PC-9 (cell line): Measurements from ENCODE around the gene PCNX1. TPM values are rescaled to one million over a fixed set of nuclear protein-coding genes. Genes with fewer than 3 reads are reported as not detected.

Experiments used
- BruUV-seq: library from RNA; stranded (reverse); fragments of 400-500 nt; replicated peaks from 2 replicates; lab custom pipeline; 2021; lab: Mats Ljungman, UMichigan
- CTCF ChIA-PET: fragments of 300-600 bp; sonication (Branson Sonifier 250); formaldehyde crosslinking; loops from one replicate; lab custom pipeline; 2022; ENCODE audit warnings: antibody characterized with exemption; lab: Charles Lee
- POLR2A ChIA-PET: fragments of 300-600 bp; sonication (Branson Sonifier 250); formaldehyde crosslinking; loops from one replicate; lab custom pipeline; 2022; ENCODE audit warnings: antibody characterized with exemption; ENCODE audit not compliant: unreplicated experiment; lab: Charles Lee
- DNase-seq, 2 experiments: peaks; one replicate each; pipeline versions ENCODE4 v3.0.0 to v3.0.0-alpha.2; 2015 to 2022; ENCODE audit warnings: mixed read lengths in 1 of 2
- H2AFZ ChIP-seq: fragments of 200-600 bp; sonication (generic); 2 replicates; pipeline ENCODE4 v1.8.1; 2017; ENCODE audit warnings: antibody characterized with exemption
- H3F3A ChIP-seq: fragments of 200-600 bp; sonication (generic); 2 replicates; pipeline ENCODE4 v1.8.1; 2017; ENCODE audit warnings: antibody characterized with exemption, mild to moderate bottlenecking, low read depth; ENCODE audit not compliant: insufficient read depth
- H3K27ac ChIP-seq: fragments of 200-600 bp; sonication (generic); 2 replicates; pipeline ENCODE4 v1.6.1; 2016; ENCODE audit warnings: mixed run types
- H3K27me3 ChIP-seq: fragments of 200-600 bp; sonication (generic); 2 replicates; pipeline ENCODE4 v1.6.1; 2016; ENCODE audit warnings: low read depth, mixed run types; ENCODE audit not compliant: insufficient read depth
- H3K36me3 ChIP-seq: fragments of 200-600 bp; sonication (generic); 2 replicates; pipeline ENCODE4 v1.6.1; 2016; ENCODE audit warnings: low read depth, mixed run types
- H3K4me1 ChIP-seq: fragments of 200-600 bp; sonication (generic); replicated peaks from 2 replicates; pipeline ENCODE4 v1.6.1; 2016; ENCODE audit warnings: mixed run types; ENCODE audit not compliant: insufficient read depth
- H3K4me2 ChIP-seq: fragments of 200-600 bp; sonication (generic); 2 replicates; pipeline ENCODE4 v1.6.1; 2017; ENCODE audit warnings: mixed run types
- H3K4me3 ChIP-seq: fragments of 200-600 bp; sonication (generic); 2 replicates; pipeline ENCODE4 v1.6.1; 2016; ENCODE audit warnings: mixed run types
- H3K79me2 ChIP-seq: fragments of 200-600 bp; sonication (generic); 2 replicates; pipeline ENCODE4 v1.6.1; 2017; ENCODE audit warnings: low read depth, mixed run types
- H3K9me2 ChIP-seq: fragments of 200-600 bp; sonication (generic); 2 replicates; pipeline ENCODE4 v1.8.1; 2017; ENCODE audit warnings: mild to moderate bottlenecking; ENCODE audit not compliant: insufficient read depth
- H3K9me3 ChIP-seq: fragments of 200-600 bp; sonication (generic); 2 replicates; pipeline ENCODE4 v1.8.1; 2016; ENCODE audit warnings: low read depth; ENCODE audit not compliant: insufficient read depth
- H4K20me1 ChIP-seq: fragments of 200-600 bp; sonication (generic); 2 replicates; pipeline ENCODE4 v1.8.1; 2017; ENCODE audit not compliant: insufficient read depth
- EZH2 ChIP-seq: fragments of 200-600 bp; sonication (generic); IDR thresholded peaks from 2 replicates; pipeline ENCODE4 v1.8.0; 2017; ENCODE audit warnings: antibody characterized with exemption, low read depth
- intact Hi-C: fragments of 100-400 bp; cut with micrococcal nuclease; formaldehyde crosslinking; loops from one replicate; pipeline ENCODE4 v1.10.0; 2022; ENCODE audit not compliant: unreplicated experiment
- total RNA-seq: library from RNA; stranded (reverse); gene quantifications from 2 replicates; pipeline ENCODE4 v1.2.3, GENCODE V29; 2021
- TF ChIP-seq, protein P1 (sequence below): fragments of 200-600 bp; sonication (generic); conservative IDR thresholded peaks from 2 replicates; pipeline ENCODE4 v1.6.1; 2017; ENCODE audit warnings: mixed run types, antibody characterized with exemption, mild to moderate bottlenecking, moderate library complexity

The PCNX1 gene
- total RNA-seq, 1 experiment from 2014 or later, result 37.6 TPM

DNA sequence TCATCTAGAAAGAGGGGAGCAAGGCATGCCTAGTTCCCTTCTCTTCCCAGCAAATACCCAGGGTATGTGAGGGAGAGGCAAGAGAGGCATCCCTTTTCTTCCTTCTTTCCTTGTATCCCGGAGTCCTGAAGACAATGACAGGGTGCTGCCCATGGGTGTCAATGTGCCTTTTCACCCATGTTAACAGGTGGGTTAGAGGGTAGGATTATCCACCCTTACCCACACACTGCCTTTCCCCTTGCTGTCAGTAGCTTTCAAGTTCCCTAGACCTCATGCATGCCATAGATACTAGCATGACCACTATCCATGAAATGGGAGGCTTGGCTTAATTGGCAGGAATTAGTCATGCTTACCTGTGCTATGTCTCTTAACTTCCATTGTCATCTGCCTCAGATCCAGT lies 36.3 kb upstream of the PCNX1 start:
- no peak overlapping the region for H2AFZ ChIP-seq
- BruUV-seq, result no TSS peak
- H3K4me2 ChIP-seq, result no peak overlapping the region
- no peaks in the 10 kb centered on the region for H3K4me1 ChIP-seq
- no peaks in the 10 kb centered on the region; the same call in 1 of the 2 replicates for H3K9me3 ChIP-seq
- H3K79me2 ChIP-seq, result no peaks in the 10 kb centered on the region
- TF ChIP-seq, protein P1, sequence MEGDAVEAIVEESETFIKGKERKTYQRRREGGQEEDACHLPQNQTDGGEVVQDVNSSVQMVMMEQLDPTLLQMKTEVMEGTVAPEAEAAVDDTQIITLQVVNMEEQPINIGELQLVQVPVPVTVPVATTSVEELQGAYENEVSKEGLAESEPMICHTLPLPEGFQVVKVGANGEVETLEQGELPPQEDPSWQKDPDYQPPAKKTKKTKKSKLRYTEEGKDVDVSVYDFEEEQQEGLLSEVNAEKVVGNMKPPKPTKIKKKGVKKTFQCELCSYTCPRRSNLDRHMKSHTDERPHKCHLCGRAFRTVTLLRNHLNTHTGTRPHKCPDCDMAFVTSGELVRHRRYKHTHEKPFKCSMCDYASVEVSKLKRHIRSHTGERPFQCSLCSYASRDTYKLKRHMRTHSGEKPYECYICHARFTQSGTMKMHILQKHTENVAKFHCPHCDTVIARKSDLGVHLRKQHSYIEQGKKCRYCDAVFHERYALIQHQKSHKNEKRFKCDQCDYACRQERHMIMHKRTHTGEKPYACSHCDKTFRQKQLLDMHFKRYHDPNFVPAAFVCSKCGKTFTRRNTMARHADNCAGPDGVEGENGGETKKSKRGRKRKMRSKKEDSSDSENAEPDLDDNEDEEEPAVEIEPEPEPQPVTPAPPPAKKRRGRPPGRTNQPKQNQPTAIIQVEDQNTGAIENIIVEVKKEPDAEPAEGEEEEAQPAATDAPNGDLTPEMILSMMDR, result no peak
- TF ChIP-seq EZH2, result no peak
- no peaks in the 10 kb centered on the region for H4K20me1 ChIP-seq
- H3K27ac ChIP-seq, result no peak overlapping the region
- H3K36me3 ChIP-seq, result no peaks in the 10 kb centered on the region
- no peaks in the 10 kb centered on the region for H3K9me2 ChIP-seq
- CTCF ChIA-PET, result no interaction called here
- H3K27me3 ChIP-seq, result no peaks in the 10 kb centered on the region
- DNase-seq, result no peak
- intact Hi-C loops, result no loop called here
- no peak overlapping the region for H3K4me3 ChIP-seq
- H3F3A ChIP-seq, result no peaks in the 10 kb centered on the region
- POLR2A ChIA-PET, result no interaction called here

DNA sequence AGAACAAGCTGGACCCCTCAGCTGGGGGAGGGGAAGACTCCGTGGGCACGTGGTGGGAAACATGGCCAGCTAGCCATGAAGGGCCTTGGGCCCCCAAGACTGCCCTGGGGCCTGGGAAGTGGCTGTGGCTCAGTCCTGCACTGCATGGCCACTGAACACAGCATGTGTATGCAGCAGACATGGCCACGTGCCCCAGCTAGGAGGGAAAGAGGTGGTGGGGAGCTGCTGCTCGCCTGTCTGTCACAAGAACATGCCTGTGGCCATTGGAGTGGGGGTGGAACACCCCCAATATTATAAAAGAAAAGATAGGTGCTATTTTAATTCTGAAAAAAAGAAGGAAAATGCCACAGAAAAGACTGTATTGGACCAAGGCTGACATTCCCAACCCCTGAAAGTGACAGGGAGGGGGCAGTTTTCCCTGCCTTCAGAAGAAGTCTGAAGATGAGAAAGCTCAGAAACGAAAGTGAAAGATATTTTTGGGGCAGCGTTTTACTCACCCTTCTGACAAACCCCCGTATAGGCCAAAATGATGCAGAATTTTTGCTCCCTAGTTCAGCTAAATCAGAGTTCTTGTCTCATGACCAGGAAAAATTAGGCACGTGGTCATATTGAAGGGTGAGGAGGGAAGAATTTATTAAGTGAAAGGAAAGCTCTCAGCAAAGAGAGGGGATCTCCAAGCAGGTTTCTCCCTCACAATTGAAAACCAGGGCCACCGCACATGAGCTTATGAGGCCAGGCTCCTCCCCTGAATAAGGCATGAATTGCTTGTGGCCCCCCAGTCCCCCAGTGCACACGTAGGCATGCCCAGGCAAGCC lies 35.2 kb upstream of the PCNX1 start:
- H2AFZ ChIP-seq, result peak overlapping the region; percentile 36; the same call in 1 of the 2 replicates
- no peaks in the 10 kb centered on the region for H3K79me2 ChIP-seq
- TF ChIP-seq EZH2, result no peak
- TF ChIP-seq, protein P1, result no peak
- H3K27me3 ChIP-seq, result no peaks in the 10 kb centered on the region
- no peak for DNase-seq
- intact Hi-C loops, result no loop called here
- peak overlapping the region; percentile 31; the same call in 1 of the 2 replicates for H3K4me3 ChIP-seq
- no peaks in the 10 kb centered on the region for H3K36me3 ChIP-seq
- no peaks in the 10 kb centered on the region for H3K9me2 ChIP-seq
- peak overlapping the region; percentile 43 for H3K4me2 ChIP-seq
- H4K20me1 ChIP-seq, result no peaks in the 10 kb centered on the region
- no peaks in the 10 kb centered on the region; the same call in 1 of the 2 replicates for H3K9me3 ChIP-seq
- ChIA-PET CTCF (no interaction called here), POLR2A (no interaction called here)
- no TSS peak for BruUV-seq
- H3F3A ChIP-seq, result no peaks in the 10 kb centered on the region
- no peaks in the 10 kb centered on the region for H3K4me1 ChIP-seq
- no peak overlapping the region for H3K27ac ChIP-seq

DNA sequence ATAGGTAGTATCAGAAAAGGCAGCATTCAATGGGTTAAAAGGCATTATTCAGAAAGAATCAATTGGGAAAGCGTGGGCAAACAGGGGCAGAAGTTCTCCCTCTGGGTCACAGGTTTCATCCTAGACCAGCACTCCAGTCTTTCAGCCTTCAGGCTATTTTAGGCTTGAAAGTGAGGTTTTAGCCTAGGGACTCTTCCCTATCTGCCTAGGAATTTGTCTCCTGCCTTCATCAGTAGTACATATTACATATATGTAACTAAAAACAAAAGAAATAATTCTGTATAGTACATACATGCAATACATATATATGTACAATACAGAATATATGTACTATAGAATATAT lies 34.6 kb upstream of the PCNX1 start:
- Histone ChIP-seq H4K20me1 (no peaks in the 10 kb centered on the region), H3F3A (no peaks in the 10 kb centered on the region), H3K36me3 (no peaks in the 10 kb centered on the region), H3K27me3 (no peaks in the 10 kb centered on the region), H2AFZ (0 out of 2 replicates have a peak overlapping the region, but pooled peaks have one; percentile 36), H3K27ac (no peak overlapping the region), H3K4me1 (no peaks in the 10 kb centered on the region), H3K9me3 (no peaks in the 10 kb centered on the region; the same call in 1 of the 2 replicates), H3K79me2 (no peaks in the 10 kb centered on the region), H3K4me2 (peak overlapping the region; percentile 43), H3K9me2 (no peaks in the 10 kb centered on the region), H3K4me3 (no peak overlapping the region)
- POLR2A ChIA-PET, result no interaction called here
- CTCF ChIA-PET, result no interaction called here
- no peak for DNase-seq
- no TSS peak for BruUV-seq
- no peak for TF ChIP-seq EZH2
- TF ChIP-seq, protein P1, result no peak
- intact Hi-C loops, result no loop called here
